HT-29 (cell line): ENCODE data around the gene RIPK4. TPM values are rescaled to one million over a fixed set of nuclear protein-coding genes. Genes with fewer than 3 reads are reported as not detected.

Experiments used
- DNase-seq: peaks from one replicate; pipeline ENCODE4 v3.0.0-alpha.2; 2015; ENCODE audit warnings: low spot score
- small RNA-seq: library from RNA; depleted of rRNA; stranded (forward); fragments of <200 nt; gene quantifications from one replicate; pipeline ENCODE3, GENCODE V24; 2014
- total RNA-seq: library from RNA; depleted of rRNA; stranded (reverse); fragments of >200 nt; shearing (Covaris generic); gene quantifications from 2 replicates; pipeline ENCODE4 v1.2.3, GENCODE V29; 2014; rRNA removed

RIPK4 gene
- total RNA-seq, 1 experiment from 2014 or later, result 60.9 TPM

DNA sequence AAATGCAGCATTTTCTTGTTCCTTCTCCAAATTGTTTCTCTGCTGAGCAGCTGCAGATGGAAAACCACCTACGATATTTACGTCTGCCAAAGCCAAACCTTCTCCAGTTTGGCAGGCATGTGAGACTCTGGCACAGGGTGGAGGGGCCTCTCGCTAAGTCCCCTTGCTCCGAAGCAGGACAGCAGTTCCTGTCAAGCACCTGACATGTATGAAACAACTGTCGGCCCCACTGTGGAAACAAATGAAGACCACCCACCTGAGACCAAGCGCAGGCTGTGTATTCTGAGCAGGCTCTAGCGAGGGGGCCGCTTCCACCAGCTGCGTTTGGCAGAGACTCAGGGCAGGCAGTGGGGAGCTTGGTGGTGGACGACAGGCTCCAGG lies 74.7 kb downstream of the RIPK4 start:
- no peak for DNase-seq

DNA sequence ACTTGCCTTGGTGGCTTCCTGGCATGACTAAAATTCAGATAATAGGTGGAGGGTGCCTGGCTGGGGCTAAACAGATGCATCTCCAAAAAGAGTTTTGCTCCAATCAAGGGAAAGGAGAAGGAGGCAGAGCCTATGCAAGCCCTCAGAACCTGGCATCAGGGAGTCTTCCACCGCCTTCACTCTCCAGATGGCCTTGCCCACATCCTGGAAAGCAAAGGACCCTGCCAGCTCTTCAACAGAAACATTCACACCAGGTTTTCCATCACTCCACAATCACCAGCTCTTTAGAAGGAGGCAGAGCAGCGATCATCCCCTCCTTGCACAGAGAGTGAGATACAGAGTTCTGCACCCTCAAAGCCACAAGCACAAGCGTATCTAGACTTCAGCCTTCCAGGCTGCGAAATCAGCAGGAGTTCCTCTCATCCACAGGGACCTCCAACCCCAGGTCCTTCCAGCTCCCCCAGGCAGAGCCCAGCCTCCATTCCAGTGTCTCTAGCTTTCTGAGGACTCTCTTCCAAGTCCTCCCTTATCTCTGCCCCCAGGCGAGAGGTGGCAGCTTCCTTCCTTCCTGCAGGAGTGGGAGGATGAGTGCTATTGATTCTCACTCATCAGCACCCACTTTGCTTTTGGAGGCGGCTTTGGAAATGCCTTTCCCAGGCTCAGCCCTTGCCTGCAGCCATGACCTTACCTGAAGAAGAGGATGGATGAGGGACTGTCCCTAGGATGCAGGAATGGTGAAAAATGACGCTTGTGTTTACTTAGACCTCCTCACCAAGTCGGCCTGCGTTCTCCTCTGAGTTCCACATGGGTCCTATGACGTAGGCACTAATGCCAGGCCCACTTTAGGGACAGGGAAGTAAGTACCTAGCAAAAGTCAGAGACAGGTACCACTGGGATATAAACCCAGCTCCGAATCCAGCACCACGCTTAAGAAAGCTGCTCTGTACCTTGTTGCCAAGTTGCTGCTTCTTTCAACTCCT lies 75.4 kb downstream of the RIPK4 start:
- no peak for DNase-seq

Small RNA genes lying within 50 kb of the gene (small RNA-seq; reads per million reads assigned to genes)
- not detected for gene MIR6814

Other genes starting within 250 kb of the RIPK4 start
- gene PRDM15, start 112.3 kb upstream of the RIPK4 start, total RNA-seq, result 6.2 and 10.9 TPM in 2 replicates
- gene C2CD2, start 187.0 kb upstream of the RIPK4 start, total RNA-seq, result 10.6 and 17.9 TPM in 2 replicates
- 7.5 and 11.8 TPM in 2 replicates for gene ZBTB21, start 243.3 kb upstream of the RIPK4 start, total RNA-seq